Erythroblast (primary cell): ENCODE measurements around the gene OLFML2B.

Experiments
- GATA1 ChIP-seq: IDR thresholded peaks from 2 replicates; pipeline ENCODE4 v1.6.1; 2011; ENCODE audit warnings: low read depth, mild to moderate bottlenecking, control low read depth, low read length, moderate library complexity
- POLR2A ChIP-seq: IDR thresholded peaks from 2 replicates; pipeline ENCODE4 v1.6.1; 2011; ENCODE audit warnings: mild to moderate bottlenecking, low read length

DNA sequence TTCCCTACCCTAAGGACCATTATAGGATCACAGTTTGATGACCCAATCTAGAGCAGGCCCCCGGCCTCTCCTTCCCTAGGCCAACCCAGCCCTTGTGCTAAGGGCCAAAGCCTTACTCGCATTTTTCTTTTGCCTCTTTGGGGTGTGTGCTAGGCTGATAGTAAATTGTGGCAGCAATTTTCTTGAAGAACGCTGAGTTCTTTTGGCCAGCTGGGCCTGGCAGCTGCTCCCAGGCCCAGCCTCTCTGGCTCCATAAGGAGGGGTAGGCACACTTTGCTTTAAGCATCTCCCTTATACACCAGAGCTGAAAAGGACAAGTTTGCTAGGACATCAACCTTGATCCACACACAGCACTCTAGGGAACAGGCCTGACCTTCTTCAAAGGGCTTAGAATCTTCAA is 4.2 kb downstream of the OLFML2B start:
- TF ChIP-seq POLR2A (no peak), GATA1 (no peak)
